H9 (cell line): ENCODE results near the gene FGFR3. TPM values are rescaled to one million over a fixed set of nuclear protein-coding genes. Genes with fewer than 3 reads are reported as not detected.

Source experiments
- DNase-seq: peaks from one replicate; pipeline ENCODE4 v3.0.0-alpha.2; 2017
- H2AFZ ChIP-seq: one replicate; pipeline ENCODE4 v1.6.1; 2013; ENCODE audit warnings: mild to moderate bottlenecking, low read length, control low read depth, moderate library complexity
- H2AK5ac ChIP-seq: 2 replicates; pipeline ENCODE4 v1.6.1; 2013; ENCODE audit warnings: low read length, control low read depth, mixed read lengths; ENCODE audit not compliant: insufficient read length
- H2BK120ac ChIP-seq: one replicate; pipeline ENCODE4 v1.6.1; 2013; ENCODE audit warnings: low read depth, mild to moderate bottlenecking, low read length, control low read depth, inconsistent platforms; ENCODE audit not compliant: poor library complexity, severe bottlenecking
- H2BK12ac ChIP-seq: 2 replicates; pipeline ENCODE4 v1.6.1; 2013; ENCODE audit warnings: low read length, control low read depth, mixed read lengths, low read depth; ENCODE audit not compliant: insufficient read length
- H2BK15ac ChIP-seq: 2 replicates; pipeline ENCODE4 v1.6.1; 2013; ENCODE audit warnings: low read depth, low read length, control low read depth
- H2BK20ac ChIP-seq: one replicate; pipeline ENCODE4 v1.6.1; 2013; ENCODE audit warnings: low read depth, mild to moderate bottlenecking, low read length, control low read depth, inconsistent platforms; ENCODE audit not compliant: poor library complexity, severe bottlenecking
- H2BK5ac ChIP-seq: 2 replicates; pipeline ENCODE4 v1.6.1; 2013; ENCODE audit warnings: low read length, control low read depth, mixed read lengths; ENCODE audit not compliant: insufficient read length
- H3K14ac ChIP-seq: 2 replicates; pipeline ENCODE4 v1.6.1; 2013; ENCODE audit warnings: low read length, control low read depth; ENCODE audit not compliant: insufficient read depth
- H3K18ac ChIP-seq: 2 replicates; pipeline ENCODE4 v1.6.1; 2013; ENCODE audit warnings: low read depth, mild to moderate bottlenecking, mixed read lengths, low read length, control low read depth; ENCODE audit not compliant: insufficient read length
- H3K23ac ChIP-seq: 2 replicates; pipeline ENCODE4 v1.6.1; 2013; ENCODE audit warnings: low read length, control low read depth, mixed read lengths, low read depth; ENCODE audit not compliant: insufficient read length
- H3K23me2 ChIP-seq: 2 replicates; pipeline ENCODE4 v1.6.1; 2013; ENCODE audit warnings: low read depth, mild to moderate bottlenecking, mixed read lengths, low read length, control low read depth; ENCODE audit not compliant: insufficient read length, poor library complexity, severe bottlenecking
- H3K27ac ChIP-seq: 2 replicates; pipeline ENCODE4 v1.5.1; 2013; ENCODE audit warnings: low read length, control low read depth, mixed read lengths, low read depth; ENCODE audit not compliant: insufficient read length
- H3K27me3 ChIP-seq: 2 replicates; pipeline ENCODE4 v1.6.1; 2013; ENCODE audit warnings: low read length, control low read depth, inconsistent platforms; ENCODE audit not compliant: insufficient read depth
- H3K4ac ChIP-seq: 2 replicates; pipeline ENCODE4 v1.6.1; 2013; ENCODE audit warnings: low read depth, mild to moderate bottlenecking, control low read depth, inconsistent platforms, low read length, moderate library complexity
- H3K4me1 ChIP-seq: 2 replicates; pipeline ENCODE4 v1.6.1; 2013; ENCODE audit warnings: low read length, control low read depth, inconsistent platforms; ENCODE audit not compliant: insufficient read depth
- H3K4me2 ChIP-seq: 2 replicates; pipeline ENCODE4 v1.6.1; 2013; ENCODE audit warnings: low read length, control low read depth, mixed read lengths; ENCODE audit not compliant: insufficient read length, insufficient read depth
- H3K56ac ChIP-seq: 2 replicates; pipeline ENCODE4 v1.6.1; 2013; ENCODE audit warnings: low read depth, mild to moderate bottlenecking, mixed read lengths, low read length, control low read depth; ENCODE audit not compliant: insufficient read length
- H3K79me1 ChIP-seq: 2 replicates; pipeline ENCODE4 v1.6.1; 2013; ENCODE audit warnings: low read depth, mild to moderate bottlenecking, moderate library complexity, low read length, control low read depth, inconsistent platforms; ENCODE audit not compliant: insufficient read depth, poor library complexity, severe bottlenecking
- H3K79me2 ChIP-seq: 2 replicates; pipeline ENCODE4 v1.6.1; 2013; ENCODE audit warnings: low read length, control low read depth, inconsistent platforms; ENCODE audit not compliant: insufficient read depth
- H3K9ac ChIP-seq: 2 replicates; pipeline ENCODE4 v1.6.1; 2013; ENCODE audit warnings: low read length, control low read depth, mixed read lengths; ENCODE audit not compliant: insufficient read length; ENCODE audit errors: extremely low read depth
- H3K9me3 ChIP-seq: one replicate; pipeline ENCODE4 v1.6.1; 2013; ENCODE audit warnings: low read depth, low read length, inconsistent platforms; ENCODE audit not compliant: control insufficient read depth
- H3T11ph ChIP-seq: one replicate; pipeline ENCODE4 v1.6.1; 2013; ENCODE audit warnings: mild to moderate bottlenecking, low read length, control low read depth, inconsistent platforms
- H4K20me1 ChIP-seq: one replicate; pipeline ENCODE4 v1.6.1; 2013; ENCODE audit not compliant: control insufficient read depth, insufficient read length, insufficient read depth
- H4K5ac ChIP-seq: 2 replicates; pipeline ENCODE4 v1.6.1; 2013; ENCODE audit warnings: low read depth, mild to moderate bottlenecking, mixed read lengths, low read length, control low read depth; ENCODE audit not compliant: insufficient read length
- H4K8ac ChIP-seq: replicated peaks from 2 replicates; pipeline ENCODE4 v1.6.1; 2013; ENCODE audit warnings: low read length, control low read depth, mixed read lengths, low read depth; ENCODE audit not compliant: insufficient read length
- H4K91ac ChIP-seq: 2 replicates; pipeline ENCODE4 v1.6.1; 2013; ENCODE audit warnings: low read depth, mild to moderate bottlenecking, moderate library complexity, mixed read lengths, low read length, control low read depth; ENCODE audit not compliant: insufficient read length
- H3K27ac Mint-ChIP-seq, 3 experiments: 2 replicates in 2 of 3; 3 replicates in 1 of 3; pipeline ENCODE4 v1.8.0; 2020 to 2021; ENCODE audit warnings: mixed read lengths in 3 of 3, mild to moderate bottlenecking in 1 of 3, moderate library complexity in 1 of 3
- H3K27me3 Mint-ChIP-seq: 2 replicates; pipeline ENCODE4 v1.8.0; 2021; ENCODE audit warnings: low read depth, mild to moderate bottlenecking, moderate library complexity, mixed read lengths
- H3K36me3 Mint-ChIP-seq, 3 experiments: 2 replicates in 2 of 3; 3 replicates in 1 of 3; pipeline ENCODE4 v1.8.0; 2020 to 2021; ENCODE audit warnings: low read depth in 3 of 3, mixed read lengths in 3 of 3; ENCODE audit not compliant: insufficient read depth in 1 of 3
- H3K4me1 Mint-ChIP-seq, 2 experiments: 2 replicates each; pipeline ENCODE4 v1.8.0; 2020; ENCODE audit warnings: mixed read lengths in 2 of 2
- H3K4me3 Mint-ChIP-seq, 2 experiments: 2 replicates in 1 of 2; 3 replicates in 1 of 2; pipeline ENCODE4 v1.8.0; 2020 to 2021; ENCODE audit warnings: mild to moderate bottlenecking in 2 of 2, mixed read lengths in 2 of 2, moderate library complexity in 1 of 2
- H3K9me3 Mint-ChIP-seq, 2 experiments: 2 replicates in 1 of 2; 3 replicates in 1 of 2; pipeline ENCODE4 v1.8.0; 2020; ENCODE audit warnings: mild to moderate bottlenecking in 2 of 2, mixed read lengths in 2 of 2, moderate library complexity in 1 of 2
- WGBS: extraction: QIAGEN DNeasy Blood & Tissue Kit; methylation state at CpG from one replicate; pipeline ENCODE4 v1.1.7; 2013; ENCODE audit warnings: missing lambda C conversion rate, low lambda C conversion rate, mixed read lengths; ENCODE audit not compliant: insufficient read length; ENCODE audit errors: extremely low coverage; 5-methylcytosine and 5-hydroxymethylcytosine counted together
- total RNA-seq: library from RNA; stranded (reverse); gene quantifications from 2 replicates; pipeline ENCODE4 v1.2.1, GENCODE V29; 2021
- TF ChIP-seq, protein P1 (sequence below): fragments of 200-600 bp; sonication (generic); conservative IDR thresholded peaks from 3 replicates; pipeline ENCODE4 v1.8.0; 2021; ENCODE audit warnings: antibody characterized with exemption, mild to moderate bottlenecking

The FGFR3 gene
- total RNA-seq, 1 experiment from 2014 or later, result 75.7 TPM

DNA sequence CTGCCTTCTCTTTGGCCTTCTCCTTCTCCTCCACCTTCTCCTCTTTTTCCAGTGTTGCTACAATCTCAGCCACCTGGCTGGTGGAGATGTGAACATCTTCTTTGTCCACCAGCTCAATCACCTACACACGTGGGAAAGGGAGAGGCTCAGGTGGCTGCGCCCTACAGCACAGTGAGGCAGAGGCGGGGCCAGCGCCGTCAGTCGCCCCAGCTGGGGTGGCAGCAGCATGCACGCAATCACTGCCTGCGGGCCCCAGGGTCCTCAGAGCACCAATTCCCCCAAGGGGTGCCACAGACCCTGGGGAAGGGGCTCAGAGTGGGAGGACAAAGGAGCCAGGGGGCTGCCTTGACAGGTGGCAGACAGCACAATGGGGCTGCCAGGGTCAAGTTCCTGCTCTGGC is 21.4 kb downstream of the FGFR3 start:
- 0 out of 4 replicates have a peak, but pooled peaks cover 0 to 3% of the 10 kb centered on the region in 2 experiments for H3K4me1 Mint-ChIP-seq
- no peaks in the 10 kb centered on the region for H4K20me1 ChIP-seq

More for the DNA sequence above, 21.4 kb downstream of the FGFR3 start:
- Histone ChIP-seq H3K4ac (no peak overlapping the region), H2BK120ac (no peak overlapping the region), H3K18ac (no peak overlapping the region), H3T11ph (no peak overlapping the region), H3K9ac (no peak overlapping the region), H2AFZ (no peak overlapping the region), H4K5ac (no peak overlapping the region), H3K79me1 (no peaks in the 10 kb centered on the region), H4K91ac (no peak overlapping the region), H3K27ac (no peak overlapping the region), H3K23ac (no peak overlapping the region), H3K9me3 (no peaks in the 10 kb centered on the region), H2BK12ac (no peak overlapping the region), H3K14ac (no peak overlapping the region), H3K23me2 (no peaks in the 10 kb centered on the region), H3K4me2 (no peak overlapping the region), H2BK5ac (no peak overlapping the region), H2BK15ac (no peak overlapping the region), H2BK20ac (no peak overlapping the region), H3K79me2 (no peaks in the 10 kb centered on the region), H2AK5ac (no peak overlapping the region), H3K56ac (no peak overlapping the region), H4K8ac (no peak overlapping the region), H3K4me1 (no peaks in the 10 kb centered on the region), H3K27me3 (no peaks in the 10 kb centered on the region)
- DNase-seq, result no peak
- TF ChIP-seq, protein P1, sequence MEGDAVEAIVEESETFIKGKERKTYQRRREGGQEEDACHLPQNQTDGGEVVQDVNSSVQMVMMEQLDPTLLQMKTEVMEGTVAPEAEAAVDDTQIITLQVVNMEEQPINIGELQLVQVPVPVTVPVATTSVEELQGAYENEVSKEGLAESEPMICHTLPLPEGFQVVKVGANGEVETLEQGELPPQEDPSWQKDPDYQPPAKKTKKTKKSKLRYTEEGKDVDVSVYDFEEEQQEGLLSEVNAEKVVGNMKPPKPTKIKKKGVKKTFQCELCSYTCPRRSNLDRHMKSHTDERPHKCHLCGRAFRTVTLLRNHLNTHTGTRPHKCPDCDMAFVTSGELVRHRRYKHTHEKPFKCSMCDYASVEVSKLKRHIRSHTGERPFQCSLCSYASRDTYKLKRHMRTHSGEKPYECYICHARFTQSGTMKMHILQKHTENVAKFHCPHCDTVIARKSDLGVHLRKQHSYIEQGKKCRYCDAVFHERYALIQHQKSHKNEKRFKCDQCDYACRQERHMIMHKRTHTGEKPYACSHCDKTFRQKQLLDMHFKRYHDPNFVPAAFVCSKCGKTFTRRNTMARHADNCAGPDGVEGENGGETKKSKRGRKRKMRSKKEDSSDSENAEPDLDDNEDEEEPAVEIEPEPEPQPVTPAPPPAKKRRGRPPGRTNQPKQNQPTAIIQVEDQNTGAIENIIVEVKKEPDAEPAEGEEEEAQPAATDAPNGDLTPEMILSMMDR, result no peak
- Mint-ChIP-seq H3K27ac (no peak overlapping the region), H3K36me3 (peaks cover 13 to 49% (median 41%) of the 10 kb centered on the region in 3 experiments; a peak in 6 of 7 replicates), H3K9me3 (no peaks in the 10 kb centered on the region), H3K27me3 (no peaks in the 10 kb centered on the region), H3K4me3 (no peak overlapping the region)
- WGBS, result no CpG with 5 or more reads among the region's 8 CpGs
